K562 (cell line): ENCODE results near the gene EFS.

ENCODE experiments used
- CBX3 ChIP-seq, 2 experiments: IDR thresholded peaks; 1 replicate in 1 of 2; 2 replicates in 1 of 2; pipeline ENCODE4 v1.6.1; 2012; ENCODE audit warnings: inconsistent platforms in 2 of 2, low read length in 2 of 2, borderline replicate concordance in 1 of 2, control low read depth in 1 of 2
- EP300 ChIP-seq: IDR thresholded peaks from 2 replicates; pipeline ENCODE4 v1.6.1; 2012; ENCODE audit warnings: low read length, improper control_type of control experiment
- ETV6 ChIP-seq, 3 experiments: fragments of 150-350 bp in 1 of 3; sonication (generic) in 1 of 3; formaldehyde crosslinking in 1 of 3; IDR thresholded peaks; 2 replicates each; pipeline versions ENCODE4 v1.6.1 to v1.8.0; 2014 to 2022; ENCODE audit warnings: borderline replicate concordance in 2 of 3, low read depth in 2 of 3, antibody characterized with exemption in 1 of 3, low read length in 1 of 3, mild to moderate bottlenecking in 1 of 3, missing genetic modification reagents in 1 of 3
- HNRNPH1 ChIP-seq: fragments of 200-400 bp; formaldehyde crosslinking; optimal IDR thresholded peaks from 2 replicates; pipeline ENCODE3; 2017; ENCODE audit warnings: low read depth, mild to moderate bottlenecking, low read length, moderate library complexity
- MAZ ChIP-seq, 2 experiments: fragments of 450-650 bp in 1 of 2; sonication (generic) in 1 of 2; formaldehyde crosslinking; IDR thresholded peaks in 1 of 2; conservative IDR thresholded peaks in 1 of 2; 2 replicates each; pipeline versions ENCODE4 v1.4.0 to v1.5.0; 2020; ENCODE audit warnings: mild to moderate bottlenecking in 1 of 2, missing genetic modification reagents in 1 of 2
- SLC30A9 ChIP-seq: fragments of 250-450 bp; sonication (Bioruptor Pico); IDR thresholded peaks from 2 replicates; pipeline ENCODE4 v1.8.0; 2022; ENCODE audit warnings: mild to moderate bottlenecking, moderate library complexity
- ZFP36 ChIP-seq: fragments of 150-350 bp; IDR thresholded peaks from 2 replicates; pipeline ENCODE4 v1.6.1; 2018; ENCODE audit warnings: low read length, low read depth; ENCODE audit not compliant: partially characterized antibody
- ZNF431 ChIP-seq: sonication (generic); formaldehyde crosslinking; IDR thresholded peaks from 2 replicates; pipeline ENCODE4 v1.8.0; 2022; ENCODE audit warnings: mild to moderate bottlenecking, missing genetic modification reagents
- ZNF668 ChIP-seq: fragments of 250-450 bp; sonication (Bioruptor Pico); IDR thresholded peaks from 2 replicates; pipeline ENCODE4 v1.8.0; 2022; ENCODE audit warnings: mild to moderate bottlenecking, inconsistent platforms
- TF ChIP-seq, protein P1 (sequence below): fragments of 250-450 bp; sonication (Bioruptor Pico); IDR thresholded peaks from 2 replicates; pipeline ENCODE4 v1.4.0; 2020; ENCODE audit warnings: borderline replicate concordance
- TF ChIP-seq, protein P2 (sequence below): sonication (generic); formaldehyde crosslinking; IDR thresholded peaks from 2 replicates; pipeline ENCODE4 v1.9.0; 2022; ENCODE audit warnings: mild to moderate bottlenecking, missing genetic modification reagents
- TF ChIP-seq, protein P3 (sequence below): sonication (generic); formaldehyde crosslinking; IDR thresholded peaks from 2 replicates; pipeline ENCODE4 v1.8.1; 2022; ENCODE audit warnings: missing genetic modification reagents
- TF ChIP-seq, protein P4 (sequence below), 3 experiments: IDR thresholded peaks in 2 of 3; conservative IDR thresholded peaks in 1 of 3; 2 replicates each; pipeline ENCODE4 v1.5.1; 2011 to 2012; ENCODE audit warnings: low read length in 3 of 3, mild to moderate bottlenecking in 3 of 3, control low read depth in 2 of 3, improper control_type of control experiment in 1 of 3, inconsistent platforms in 1 of 3, low read depth in 1 of 3, mixed read lengths in 1 of 3, moderate library complexity in 1 of 3; ENCODE audit not compliant: insufficient read depth in 2 of 3
- TF ChIP-seq, protein P5 (sequence below): fragments of 450-650 bp; IDR thresholded peaks from 2 replicates; pipeline ENCODE4 v1.6.1; 2017; ENCODE audit warnings: antibody characterized with exemption, mild to moderate bottlenecking

DNA sequence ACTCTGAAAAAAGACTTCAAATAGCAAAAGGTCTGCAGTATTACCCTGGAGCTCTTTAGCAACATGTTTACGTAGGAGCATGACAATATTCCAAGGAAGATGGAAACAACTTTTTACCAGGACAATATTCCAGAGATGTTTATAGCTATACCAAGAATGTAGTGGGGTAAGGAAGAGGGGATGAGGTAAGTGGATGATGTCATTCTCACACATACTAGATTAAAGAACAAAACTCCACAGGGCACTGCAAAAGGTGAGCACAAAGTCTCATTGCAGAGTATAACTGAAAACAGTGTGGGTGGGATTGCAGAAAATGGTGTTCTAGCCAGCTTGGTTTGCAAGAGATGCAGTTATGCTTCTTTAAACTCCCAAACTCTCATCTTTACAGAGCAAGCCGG, 20.3 kb upstream of the EFS start:
- no peak for TF ChIP-seq ZNF431 (CRISPR knock-in tag)
- no peak for TF ChIP-seq MAZ (CRISPR knock-in tag; conservative IDR thresholded peaks at IDR 0.05 in 1 of 2, IDR thresholded peaks at IDR 0.05 in 1 of 2)
- no peak for TF ChIP-seq SLC30A9 (CRISPR knock-in tag)
- TF ChIP-seq, protein P1, sequence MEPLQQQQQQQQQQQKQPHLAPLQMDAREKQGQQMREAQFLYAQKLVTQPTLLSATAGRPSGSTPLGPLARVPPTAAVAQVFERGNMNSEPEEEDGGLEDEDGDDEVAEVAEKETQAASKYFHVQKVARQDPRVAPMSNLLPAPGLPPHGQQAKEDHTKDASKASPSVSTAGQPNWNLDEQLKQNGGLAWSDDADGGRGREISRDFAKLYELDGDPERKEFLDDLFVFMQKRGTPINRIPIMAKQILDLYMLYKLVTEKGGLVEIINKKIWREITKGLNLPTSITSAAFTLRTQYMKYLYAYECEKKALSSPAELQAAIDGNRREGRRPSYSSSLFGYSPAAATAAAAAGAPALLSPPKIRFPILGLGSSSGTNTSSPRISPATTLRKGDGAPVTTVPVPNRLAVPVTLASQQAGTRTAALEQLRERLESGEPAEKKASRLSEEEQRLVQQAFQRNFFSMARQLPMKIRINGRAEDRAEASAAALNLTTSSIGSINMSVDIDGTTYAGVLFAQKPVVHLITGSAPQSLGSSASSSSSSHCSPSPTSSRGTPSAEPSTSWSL (CRISPR knock-in tag): no peak
- TF ChIP-seq, protein P2, sequence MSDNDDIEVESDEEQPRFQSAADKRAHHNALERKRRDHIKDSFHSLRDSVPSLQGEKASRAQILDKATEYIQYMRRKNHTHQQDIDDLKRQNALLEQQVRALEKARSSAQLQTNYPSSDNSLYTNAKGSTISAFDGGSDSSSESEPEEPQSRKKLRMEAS: no peak
- no peak for TF ChIP-seq HNRNPH1
- no peak for TF ChIP-seq CBX3 (IDR thresholded peaks at IDR 0.05; ENCODE audit: borderline replicate concordance in 1 of 2, low read length in 2 of 2)
- no peak for TF ChIP-seq ZNF668 (CRISPR knock-in tag)
- TF ChIP-seq, protein P3, sequence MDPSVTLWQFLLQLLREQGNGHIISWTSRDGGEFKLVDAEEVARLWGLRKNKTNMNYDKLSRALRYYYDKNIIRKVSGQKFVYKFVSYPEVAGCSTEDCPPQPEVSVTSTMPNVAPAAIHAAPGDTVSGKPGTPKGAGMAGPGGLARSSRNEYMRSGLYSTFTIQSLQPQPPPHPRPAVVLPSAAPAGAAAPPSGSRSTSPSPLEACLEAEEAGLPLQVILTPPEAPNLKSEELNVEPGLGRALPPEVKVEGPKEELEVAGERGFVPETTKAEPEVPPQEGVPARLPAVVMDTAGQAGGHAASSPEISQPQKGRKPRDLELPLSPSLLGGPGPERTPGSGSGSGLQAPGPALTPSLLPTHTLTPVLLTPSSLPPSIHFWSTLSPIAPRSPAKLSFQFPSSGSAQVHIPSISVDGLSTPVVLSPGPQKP (CRISPR knock-in tag): no peak
- TF ChIP-seq, protein P4, sequence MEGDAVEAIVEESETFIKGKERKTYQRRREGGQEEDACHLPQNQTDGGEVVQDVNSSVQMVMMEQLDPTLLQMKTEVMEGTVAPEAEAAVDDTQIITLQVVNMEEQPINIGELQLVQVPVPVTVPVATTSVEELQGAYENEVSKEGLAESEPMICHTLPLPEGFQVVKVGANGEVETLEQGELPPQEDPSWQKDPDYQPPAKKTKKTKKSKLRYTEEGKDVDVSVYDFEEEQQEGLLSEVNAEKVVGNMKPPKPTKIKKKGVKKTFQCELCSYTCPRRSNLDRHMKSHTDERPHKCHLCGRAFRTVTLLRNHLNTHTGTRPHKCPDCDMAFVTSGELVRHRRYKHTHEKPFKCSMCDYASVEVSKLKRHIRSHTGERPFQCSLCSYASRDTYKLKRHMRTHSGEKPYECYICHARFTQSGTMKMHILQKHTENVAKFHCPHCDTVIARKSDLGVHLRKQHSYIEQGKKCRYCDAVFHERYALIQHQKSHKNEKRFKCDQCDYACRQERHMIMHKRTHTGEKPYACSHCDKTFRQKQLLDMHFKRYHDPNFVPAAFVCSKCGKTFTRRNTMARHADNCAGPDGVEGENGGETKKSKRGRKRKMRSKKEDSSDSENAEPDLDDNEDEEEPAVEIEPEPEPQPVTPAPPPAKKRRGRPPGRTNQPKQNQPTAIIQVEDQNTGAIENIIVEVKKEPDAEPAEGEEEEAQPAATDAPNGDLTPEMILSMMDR (IDR thresholded peaks at IDR 0.05 in 2 of 3, conservative IDR thresholded peaks at IDR 0.05 in 1 of 3; ENCODE audit: insufficient read depth in 2 of 3, low read depth in 1 of 3, low read length in 3 of 3): no peak
- TF ChIP-seq EP300: no peak
- TF ChIP-seq ETV6 (IDR thresholded peaks at IDR 0.05; ENCODE audit: borderline replicate concordance in 1 of 2, low read depth in 2 of 2, low read length in 1 of 2): no peak
- TF ChIP-seq ETV6 (CRISPR knock-in tag; IDR thresholded peaks at IDR 0.05; ENCODE audit: borderline replicate concordance): no peak
- TF ChIP-seq, protein P5, sequence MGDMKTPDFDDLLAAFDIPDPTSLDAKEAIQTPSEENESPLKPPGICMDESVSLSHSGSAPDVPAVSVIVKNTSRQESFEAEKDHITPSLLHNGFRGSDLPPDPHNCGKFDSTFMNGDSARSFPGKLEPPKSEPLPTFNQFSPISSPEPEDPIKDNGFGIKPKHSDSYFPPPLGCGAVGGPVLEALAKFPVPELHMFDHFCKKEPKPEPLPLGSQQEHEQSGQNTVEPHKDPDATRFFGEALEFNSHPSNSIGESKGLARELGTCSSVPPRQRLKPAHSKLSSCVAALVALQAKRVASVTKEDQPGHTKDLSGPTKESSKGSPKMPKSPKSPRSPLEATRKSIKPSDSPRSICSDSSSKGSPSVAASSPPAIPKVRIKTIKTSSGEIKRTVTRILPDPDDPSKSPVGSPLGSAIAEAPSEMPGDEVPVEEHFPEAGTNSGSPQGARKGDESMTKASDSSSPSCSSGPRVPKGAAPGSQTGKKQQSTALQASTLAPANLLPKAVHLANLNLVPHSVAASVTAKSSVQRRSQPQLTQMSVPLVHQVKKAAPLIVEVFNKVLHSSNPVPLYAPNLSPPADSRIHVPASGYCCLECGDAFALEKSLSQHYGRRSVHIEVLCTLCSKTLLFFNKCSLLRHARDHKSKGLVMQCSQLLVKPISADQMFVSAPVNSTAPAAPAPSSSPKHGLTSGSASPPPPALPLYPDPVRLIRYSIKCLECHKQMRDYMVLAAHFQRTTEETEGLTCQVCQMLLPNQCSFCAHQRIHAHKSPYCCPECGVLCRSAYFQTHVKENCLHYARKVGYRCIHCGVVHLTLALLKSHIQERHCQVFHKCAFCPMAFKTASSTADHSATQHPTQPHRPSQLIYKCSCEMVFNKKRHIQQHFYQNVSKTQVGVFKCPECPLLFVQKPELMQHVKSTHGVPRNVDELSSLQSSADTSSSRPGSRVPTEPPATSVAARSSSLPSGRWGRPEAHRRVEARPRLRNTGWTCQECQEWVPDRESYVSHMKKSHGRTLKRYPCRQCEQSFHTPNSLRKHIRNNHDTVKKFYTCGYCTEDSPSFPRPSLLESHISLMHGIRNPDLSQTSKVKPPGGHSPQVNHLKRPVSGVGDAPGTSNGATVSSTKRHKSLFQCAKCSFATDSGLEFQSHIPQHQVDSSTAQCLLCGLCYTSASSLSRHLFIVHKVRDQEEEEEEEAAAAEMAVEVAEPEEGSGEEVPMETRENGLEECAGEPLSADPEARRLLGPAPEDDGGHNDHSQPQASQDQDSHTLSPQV: no peak
- TF ChIP-seq ZFP36: no peak
